ENCODE measurements around the gene CNPY2. TPM values are rescaled to one million over a fixed set of nuclear protein-coding genes. Genes with fewer than 3 reads are reported as not detected.
"Not testable (repeated sequence)": the region's sequence is repeated elsewhere in the genome, so short reads cannot be mapped to it uniquely, and the experiment has no call there.

CNPY2 gene
- total and polyA plus RNA-seq, 2 donors (not counting 3 experiments of a cell fraction or from before 2014, with no cell fraction given): 183 to 256 TPM

GRCh38 chr12:56286044-56286830, 29.6 kb downstream of the CNPY2 start:
- intact Hi-C loops (cut with micrococcal nuclease): no loop called here
- Histone ChIP-seq H3K9me3 (replicated peaks; ENCODE audit: control insufficient read depth, insufficient read depth, low read length) (no peaks in the 10 kb centered on the region), H3K27me3 (ENCODE audit: control insufficient read depth in 2 of 2, insufficient read depth in 2 of 2, low read length in 2 of 2) (no peaks in the 10 kb centered on the region), H3K27ac (ENCODE audit: insufficient read depth, low read depth, low read length) (no peak overlapping the region), H3K9me1 (replicated peaks; ENCODE audit: control insufficient read depth, extremely low read depth, insufficient read depth, low read length) (no peaks in the 10 kb centered on the region), H3K4me2 (ENCODE audit: insufficient read depth, low read length) (no peak overlapping the region), H3K4me3 (replicated peaks in 1 of 3; ENCODE audit: insufficient read depth in 1 of 3, low read depth in 1 of 3, low read length in 3 of 3) (no peak overlapping the region), H3K36me3 (ENCODE audit: control insufficient read depth in 2 of 2, extremely low read depth in 1 of 2, insufficient read depth in 2 of 2, low read length in 2 of 2) (peaks cover 15 to 26% of the 10 kb centered on the region in 2 experiments), H3K4me1 (ENCODE audit: control insufficient read depth, extremely low read depth, insufficient read depth, low read length) (peaks cover 8% of the 10 kb centered on the region), H3K79me2 (ENCODE audit: control insufficient read depth, insufficient read depth, low read length) (peaks cover 35% of the 10 kb centered on the region), H3K9ac (replicated peaks; ENCODE audit: extremely low read depth, insufficient read depth, low read length) (no peak overlapping the region), H2AFZ (ENCODE audit: low read depth, low read length) (no peak overlapping the region), H4K20me1 (replicated peaks; ENCODE audit: control insufficient read depth, extremely low read depth, insufficient read depth, low read length) (peaks cover 3% of the 10 kb centered on the region)
- BruUV-seq (replicated peaks): no TSS peak
- FAIRE-seq: peak; percentile 60
- dilution Hi-C loops (cut with MboI; ENCODE audit: extremely low pct_ligation_motif_present, low sequenced_read_pairs): no loop called here
- ChIA-PET POLR2A (no interaction called here), CTCF (interaction anchor here (0.8 to 1.9 kb wide), 6 partner anchors 9 to 178 kb away, joined by 3 to 17 read pairs (median 4); partner anchors contain the start of gene RNF41)
- DNase-seq (ENCODE audit: low read depth, low spot score): peak; percentile 27
- TF ChIP-seq EZH2 (IDR thresholded peaks at IDR 0.05; ENCODE audit: borderline replicate concordance, low read depth, low read length, severe bottlenecking) (no peak), POLR2A (IDR thresholded peaks at IDR 0.05; ENCODE audit: low read depth, low read length) (no peak), POLR2AphosphoS5 (IDR thresholded peaks at IDR 0.05; ENCODE audit: insufficient read depth, low read depth, low read length) (no peak), MAX (IDR thresholded peaks at IDR 0.05; ENCODE audit: insufficient read depth, insufficient read length) (no peak), CTCF (IDR thresholded peaks at IDR 0.05; ENCODE audit: extremely low read depth in 1 of 2, insufficient read depth in 1 of 2, low read depth in 1 of 2, low read length in 2 of 2) (no peak), JUN (IDR thresholded peaks at IDR 0.05; ENCODE audit: borderline replicate concordance, insufficient read depth, insufficient read length, low read depth) (no peak), MYC (IDR thresholded peaks at IDR 0.05; ENCODE audit: low read depth, low read length) (no peak), GATA2 (IDR thresholded peaks at IDR 0.05; ENCODE audit: insufficient read depth, insufficient read length, low read depth, low read length) (no peak), FOS (IDR thresholded peaks at IDR 0.05; ENCODE audit: borderline replicate concordance, insufficient read depth, low read length) (no peak)

- FAIRE-seq, POLR2A ChIA-PET, CTCF ChIA-PET: not testable (repeated sequence)
These were observed 31.5 kb downstream of the CNPY2 start for GRCh38 chr12:56284263-56284662.

More at GRCh38 chr12:56284263-56284662, 31.5 kb downstream of the CNPY2 start:
- H3K4me3 ChIP-seq (replicated peaks in 1 of 3; ENCODE audit: insufficient read depth in 1 of 3, low read depth in 1 of 3, low read length in 3 of 3); H3K27me3 ChIP-seq (ENCODE audit: control insufficient read depth in 2 of 2, insufficient read depth in 2 of 2, low read length in 2 of 2); DNase-seq (ENCODE audit: low read depth, low spot score); intact Hi-C loops (cut with micrococcal nuclease); H3K4me1 ChIP-seq (ENCODE audit: control insufficient read depth, extremely low read depth, insufficient read depth, low read length); H3K4me2 ChIP-seq (ENCODE audit: insufficient read depth, low read length); BruUV-seq (replicated peaks); H3K9me1 ChIP-seq (replicated peaks; ENCODE audit: control insufficient read depth, extremely low read depth, insufficient read depth, low read length); dilution Hi-C loops (cut with MboI; ENCODE audit: extremely low pct_ligation_motif_present, low sequenced_read_pairs); H3K27ac ChIP-seq (ENCODE audit: insufficient read depth, low read depth, low read length); H3K9ac ChIP-seq (replicated peaks; ENCODE audit: extremely low read depth, insufficient read depth, low read length); H4K20me1 ChIP-seq (replicated peaks; ENCODE audit: control insufficient read depth, extremely low read depth, insufficient read depth, low read length); H3K9me3 ChIP-seq (replicated peaks; ENCODE audit: control insufficient read depth, insufficient read depth, low read length); H2AFZ ChIP-seq (ENCODE audit: low read depth, low read length): not testable (repeated sequence)
- peaks cover 20% of the 10 kb centered on the region for H3K79me2 ChIP-seq (ENCODE audit: control insufficient read depth, insufficient read depth, low read length)
- peaks cover 18 to 29% of the 10 kb centered on the region in 2 experiments for H3K36me3 ChIP-seq (ENCODE audit: control insufficient read depth in 2 of 2, extremely low read depth in 1 of 2, insufficient read depth in 2 of 2, low read length in 2 of 2)
